ENCODE measurements around the gene YBX3. TPM values are rescaled to one million over a fixed set of nuclear protein-coding genes. Genes with fewer than 3 reads are reported as not detected.
"Not testable (repeated sequence)": the region's sequence is repeated elsewhere in the genome, so short reads cannot be mapped to it uniquely, and the experiment has no call there.

Gene YBX3
- total RNA-seq = 433 TPM
- long read RNA-seq, transcript YBX3-201 (10 exons, 1,796 nt) = minor isoform, 22 of 99 reads
- long read RNA-seq, transcript YBX3-206 (4 exons, 840 nt) = minor isoform, 6 of 99 reads
- long read RNA-seq, transcript YBX3-202 (9 exons, 1,708 nt) = major isoform, 23 of 99 reads
- long read RNA-seq, partial matches to known transcripts = 32 of 99 reads
- long read RNA-seq, other reads (novel, unspliced or antisense) = 16 of 99 reads

DNA sequence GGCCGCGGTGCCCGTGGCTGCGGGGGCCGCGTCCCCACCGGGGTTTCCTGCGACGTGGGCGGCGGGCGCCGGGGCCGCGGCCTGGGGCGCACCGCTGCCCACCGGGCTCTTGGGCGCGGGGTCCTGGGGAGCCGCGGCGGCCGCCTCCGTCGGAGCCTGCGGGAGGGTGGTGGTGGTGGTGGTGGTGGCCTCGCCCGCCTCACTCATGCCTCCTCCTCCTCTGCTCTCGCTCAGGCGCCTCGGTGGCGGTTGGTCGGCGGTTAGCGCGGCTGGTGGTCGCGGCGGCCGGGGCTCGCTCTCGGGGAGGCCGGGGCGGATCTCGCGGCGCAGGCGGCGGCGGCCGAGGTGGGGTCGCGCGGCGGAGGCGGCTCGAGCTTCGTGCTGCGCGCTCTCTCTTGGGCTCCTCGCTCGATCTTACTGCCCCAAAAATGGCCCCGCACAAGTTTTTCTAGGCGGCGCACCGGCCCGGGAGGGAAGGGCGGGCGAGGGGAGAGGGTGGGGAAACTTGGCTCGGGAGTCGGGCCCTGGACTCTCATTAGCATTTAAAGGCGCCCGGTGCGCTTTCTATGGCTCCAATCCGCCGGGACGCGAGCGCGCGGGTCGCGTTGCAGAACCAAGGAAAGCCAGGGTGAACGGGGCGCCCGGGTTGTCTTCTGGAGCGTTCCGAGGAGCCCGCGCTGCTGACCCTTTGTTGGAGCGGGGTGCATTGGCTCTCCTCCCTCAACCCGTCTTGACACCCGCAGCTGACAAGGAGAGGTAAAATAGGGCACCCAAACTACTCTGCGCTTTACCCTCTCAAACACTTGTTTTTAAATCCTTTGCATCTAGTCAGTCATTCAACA is at the start of gene YBX3:
YBX3 (minus strand) TSS at position 419 of the 842 bp plus-strand sequence; CDS start at position 207, 212 bp downstream.
- peak; percentile 95 for DNase-seq (ENCODE audit: low spot score)

DNA sequence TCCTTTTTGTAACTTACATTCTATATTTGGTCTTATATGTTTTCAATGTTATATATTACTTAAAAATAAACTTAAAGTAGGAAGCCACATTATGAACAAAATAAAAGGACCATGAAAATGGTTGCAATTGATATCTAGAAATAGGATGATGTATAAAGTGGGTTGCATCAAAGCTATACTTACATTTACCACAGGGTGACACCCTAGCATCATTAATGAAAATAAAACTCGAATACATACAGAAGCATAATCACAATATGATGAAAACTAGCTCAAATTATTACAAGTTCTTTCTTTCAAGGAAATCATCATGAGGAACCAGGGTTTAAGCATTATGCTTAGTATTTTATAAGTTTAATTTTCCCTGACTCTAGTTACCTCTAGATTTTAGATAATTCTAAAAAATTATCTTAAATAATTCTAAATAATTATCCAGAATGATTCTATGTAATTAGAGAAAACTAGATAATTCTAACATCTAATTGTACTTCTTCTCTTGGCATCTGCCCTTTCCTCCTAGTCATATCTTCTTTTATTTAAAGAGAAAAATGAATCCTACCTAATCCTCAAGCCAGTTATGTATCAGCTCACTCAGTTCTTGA is 48.1 kb upstream of the YBX3 start:
- DNase-seq (ENCODE audit: low spot score) = no peak

GRCh38 chr12:10759657-10760056 is 36.5 kb upstream of the YBX3 start:
- no peak for DNase-seq (ENCODE audit: low spot score)

GRCh38 chr12:10756194-10756593 is 33.1 kb upstream of the YBX3 start:
- no peak for DNase-seq (ENCODE audit: low spot score)

GRCh38 chr12:10753059-10753458 is 29.9 kb upstream of the YBX3 start:
- DNase-seq (ENCODE audit: low spot score) = no peak

DNA sequence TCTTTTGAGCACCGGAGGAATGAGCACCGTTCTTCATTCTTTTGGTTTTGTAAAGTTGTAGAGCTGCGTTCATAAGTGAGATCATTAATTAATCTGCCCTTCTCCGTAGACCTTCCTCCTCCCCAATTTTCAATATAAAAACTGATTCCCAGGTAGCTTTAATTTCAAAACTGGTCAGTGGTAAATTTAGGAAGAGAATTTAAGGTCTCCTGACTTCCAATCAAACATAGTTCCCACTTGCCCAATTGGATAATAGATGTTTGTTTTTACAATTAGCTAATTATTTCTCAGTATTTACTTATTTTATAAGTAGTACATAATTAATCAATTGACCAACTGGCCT is 27.2 kb upstream of the YBX3 start:
- DNase-seq (ENCODE audit: low spot score) = no peak

DNA sequence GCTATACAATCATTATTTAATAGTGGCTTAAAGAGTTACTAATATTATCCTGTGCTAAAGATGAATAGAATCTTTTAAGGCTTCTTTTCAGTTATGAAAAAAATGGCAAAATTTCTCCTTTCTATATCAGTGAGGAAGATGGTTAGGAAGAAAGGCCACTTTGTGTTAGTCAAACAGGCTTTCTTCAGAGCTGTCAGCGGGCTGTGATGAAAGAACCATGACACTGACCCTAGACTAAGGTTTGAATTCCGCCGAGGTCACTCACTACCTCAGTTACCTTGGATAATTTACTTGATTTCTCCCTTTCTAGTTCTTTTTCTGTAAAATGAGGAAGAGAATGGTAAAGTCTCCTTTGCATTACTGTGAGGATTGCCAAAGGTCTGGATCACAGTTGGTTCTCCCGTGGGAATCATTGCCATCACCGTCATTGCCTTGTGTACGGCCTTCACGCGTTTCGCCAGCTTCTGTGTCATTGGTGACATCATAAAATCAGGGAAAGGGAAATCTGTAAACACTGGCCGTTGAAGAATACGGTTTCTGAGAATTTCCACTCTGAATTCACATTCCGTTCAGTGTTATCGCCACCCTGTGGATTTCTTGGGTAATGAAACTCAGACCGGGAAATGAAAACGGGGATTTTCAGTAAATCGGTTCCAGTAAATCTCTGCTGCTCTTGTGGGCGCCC is 26.7 kb upstream of the YBX3 start:
- DNase-seq (ENCODE audit: low spot score) = no peak

- no peak for DNase-seq (ENCODE audit: low spot score)
These were observed 24.6 kb upstream of the YBX3 start for GRCh38 chr12:10747730-10748129.

GRCh38 chr12:10743420-10743819 is 20.3 kb upstream of the YBX3 start:
- not testable (repeated sequence) for DNase-seq (ENCODE audit: low spot score)

- no peak for DNase-seq (ENCODE audit: low spot score)
These were observed 18.7 kb upstream of the YBX3 start for GRCh38 chr12:10741845-10742244.

DNA sequence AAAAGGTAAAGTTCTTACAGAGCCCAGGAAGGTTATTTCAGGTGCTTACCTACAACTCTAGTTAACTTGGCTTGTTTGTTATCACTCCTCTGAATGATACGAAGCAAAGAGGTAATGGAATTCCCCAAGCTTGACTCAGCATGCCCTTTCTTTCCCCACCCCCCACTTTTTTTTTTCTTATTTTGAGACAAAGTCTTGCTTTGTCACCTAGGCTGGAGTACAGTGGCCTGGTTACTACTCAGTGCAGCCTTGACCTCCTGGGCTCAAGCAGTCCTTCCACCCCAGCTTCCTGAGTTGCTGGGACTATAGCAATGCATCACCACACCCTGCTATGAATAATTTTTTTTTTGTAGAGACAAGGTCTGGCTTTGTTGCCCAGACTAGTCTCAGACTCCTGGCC is 17.1 kb upstream of the YBX3 start:
- DNase-seq (ENCODE audit: low spot score) = no peak

DNA sequence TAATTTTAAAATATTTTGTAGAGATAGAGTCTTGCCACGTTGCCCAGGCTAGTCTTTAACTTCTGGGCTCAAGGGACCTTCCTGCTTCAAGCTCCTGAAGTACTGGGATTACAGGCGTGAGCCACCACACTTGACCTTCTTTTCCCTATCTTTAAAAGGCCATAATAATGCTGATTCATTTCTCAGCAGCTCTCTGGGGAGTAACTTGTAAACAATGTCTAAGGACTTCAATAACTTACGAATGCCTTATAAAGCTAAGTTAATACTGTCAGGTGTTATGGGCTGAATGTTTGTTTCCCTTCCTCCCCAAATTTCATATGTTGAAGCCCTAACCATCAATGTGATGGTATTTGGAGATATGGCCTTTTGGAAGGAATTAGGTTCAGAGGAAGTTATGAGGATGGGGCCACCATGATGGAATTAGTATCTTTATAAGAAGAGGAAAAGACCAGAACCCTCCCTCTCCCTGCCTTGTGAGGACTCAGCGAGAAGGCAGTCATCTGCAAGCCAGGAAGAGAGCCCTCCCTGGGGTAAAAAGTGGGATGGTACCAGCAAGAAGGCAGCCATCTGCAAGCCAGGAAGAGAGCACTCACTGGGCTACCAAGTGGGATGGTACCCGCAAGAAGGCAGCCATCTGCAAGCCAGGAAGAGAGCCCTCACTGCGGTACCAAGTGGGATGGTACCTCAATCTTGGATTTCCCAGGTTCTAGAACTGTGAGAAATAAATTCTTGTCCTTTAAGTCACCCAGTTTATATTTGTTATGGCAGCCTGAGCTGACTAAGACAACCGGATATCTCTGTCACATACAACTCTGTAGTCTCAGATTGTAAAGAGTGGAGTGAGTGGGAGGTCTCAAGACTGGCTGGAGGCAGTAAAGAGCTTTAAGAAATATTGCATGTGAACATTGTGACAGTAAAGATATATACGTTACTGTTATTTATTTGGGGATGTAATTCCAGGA is 16.3 kb upstream of the YBX3 start:
- DNase-seq (ENCODE audit: low spot score) = no peak

GRCh38 chr12:10737249-10737648 is 14.1 kb upstream of the YBX3 start:
- no peak for DNase-seq (ENCODE audit: low spot score)

- no peak for DNase-seq (ENCODE audit: low spot score)
These were observed 13.3 kb upstream of the YBX3 start for GRCh38 chr12:10736463-10736862.

DNA sequence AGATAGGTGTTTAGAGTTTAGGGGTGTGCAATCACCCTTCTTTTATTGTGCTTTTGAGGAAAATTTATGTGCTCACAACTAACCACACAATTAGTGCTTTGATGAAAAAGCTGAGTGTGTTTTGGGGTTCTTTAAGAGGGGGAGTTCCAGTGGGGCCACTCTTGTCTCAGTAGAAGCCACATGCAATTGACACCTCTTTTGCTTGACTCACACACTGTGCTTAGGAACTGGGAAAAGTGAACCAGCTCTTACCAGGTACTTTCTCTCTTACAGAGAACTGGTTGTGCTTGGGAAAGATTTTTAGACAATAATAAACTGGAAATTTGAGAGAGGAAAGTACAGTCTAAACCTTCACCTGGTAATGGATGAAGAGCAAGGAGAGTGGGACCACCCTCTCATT is 12.3 kb upstream of the YBX3 start:
- no peak for DNase-seq (ENCODE audit: low spot score)

DNA sequence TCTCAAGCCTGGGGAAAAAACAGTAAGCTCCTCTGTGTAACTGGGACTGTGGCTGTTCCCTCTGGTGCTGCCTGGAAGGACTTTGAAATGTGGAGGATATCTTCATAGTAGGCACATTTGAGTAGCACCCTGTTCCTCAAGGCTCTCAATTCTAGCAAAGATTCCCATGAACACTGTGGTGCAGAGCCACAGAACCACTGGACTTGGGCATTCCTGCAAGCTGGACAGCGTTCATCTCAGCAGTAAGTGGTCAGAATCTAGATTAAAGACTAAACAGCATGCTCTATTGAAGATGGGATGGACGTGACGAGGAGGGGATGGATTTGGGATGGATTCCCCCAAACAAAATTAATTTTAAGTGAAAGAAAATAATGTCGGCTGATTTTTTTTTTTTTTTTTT is 9.4 kb upstream of the YBX3 start:
- DNase-seq (ENCODE audit: low spot score) = no peak

DNA sequence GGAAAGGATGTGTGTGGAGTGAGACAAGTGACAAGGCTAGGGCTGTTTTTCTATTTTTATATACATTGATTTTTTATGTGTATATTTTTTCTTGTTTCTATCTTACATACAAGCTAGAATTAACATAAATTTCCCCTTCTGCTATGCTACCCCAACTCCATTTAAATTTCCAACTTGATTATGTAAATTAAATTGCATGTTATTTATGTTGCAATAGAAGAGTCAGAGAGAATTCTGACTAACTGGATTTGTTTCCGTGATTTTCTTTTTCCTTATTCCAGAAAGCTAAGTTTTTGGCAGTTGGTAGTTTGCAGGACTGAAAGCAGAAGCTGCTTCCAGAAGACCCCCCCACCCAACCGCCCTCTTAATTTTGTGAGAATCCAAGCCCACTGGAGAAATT is 8.9 kb upstream of the YBX3 start:
- DNase-seq (ENCODE audit: low spot score) = no peak

GRCh38 chr12:10730559-10730958 is 7.4 kb upstream of the YBX3 start:
- no peak for DNase-seq (ENCODE audit: low spot score)

DNA sequence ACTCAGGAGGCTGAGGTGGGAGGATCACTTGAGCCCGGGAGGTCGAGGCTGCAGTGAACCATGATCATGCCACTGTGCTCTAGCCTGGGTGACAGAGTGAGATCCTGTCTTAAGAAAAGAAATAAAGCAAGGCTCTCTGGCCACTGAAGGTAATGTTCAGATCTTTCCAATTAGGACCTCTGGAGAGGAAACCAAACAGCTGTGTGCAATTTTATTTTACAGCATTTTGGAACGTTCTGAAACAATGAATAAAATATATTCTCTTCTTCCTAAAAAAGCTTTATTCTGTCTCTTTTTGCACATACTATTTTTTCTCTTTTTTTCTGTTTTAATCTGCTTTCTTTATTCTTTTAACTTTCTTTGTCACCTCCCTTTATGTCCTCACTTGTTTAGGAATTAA is 5.0 kb upstream of the YBX3 start:
- DNase-seq (ENCODE audit: low spot score) = no peak

- DNase-seq (ENCODE audit: low spot score) = no peak
These were observed 3.8 kb upstream of the YBX3 start for GRCh38 chr12:10726945-10727344.

- no peak for DNase-seq (ENCODE audit: low spot score)
These were observed 1.9 kb upstream of the YBX3 start for GRCh38 chr12:10725003-10725402.
